HG03175 (cell line): Measurements from ENCODE around the gene RIPOR3.
"Not testable (repeated sequence)": the region's sequence is repeated elsewhere in the genome, so short reads cannot be mapped to it uniquely, and the experiment has no call there.

Source experiments
- ATAC-seq: cut with Tn5 transposase; IDR thresholded peaks from one replicate; pipeline ENCODE4 v1.9.1; 2021; ENCODE audit warnings: mild to moderate bottlenecking, moderate library complexity; ENCODE audit not compliant: unreplicated experiment

Gene RIPOR3

GRCh38 chr20:50663095-50663821 is 28.1 kb downstream of the RIPOR3 start:
- ATAC-seq = no peak

DNA sequence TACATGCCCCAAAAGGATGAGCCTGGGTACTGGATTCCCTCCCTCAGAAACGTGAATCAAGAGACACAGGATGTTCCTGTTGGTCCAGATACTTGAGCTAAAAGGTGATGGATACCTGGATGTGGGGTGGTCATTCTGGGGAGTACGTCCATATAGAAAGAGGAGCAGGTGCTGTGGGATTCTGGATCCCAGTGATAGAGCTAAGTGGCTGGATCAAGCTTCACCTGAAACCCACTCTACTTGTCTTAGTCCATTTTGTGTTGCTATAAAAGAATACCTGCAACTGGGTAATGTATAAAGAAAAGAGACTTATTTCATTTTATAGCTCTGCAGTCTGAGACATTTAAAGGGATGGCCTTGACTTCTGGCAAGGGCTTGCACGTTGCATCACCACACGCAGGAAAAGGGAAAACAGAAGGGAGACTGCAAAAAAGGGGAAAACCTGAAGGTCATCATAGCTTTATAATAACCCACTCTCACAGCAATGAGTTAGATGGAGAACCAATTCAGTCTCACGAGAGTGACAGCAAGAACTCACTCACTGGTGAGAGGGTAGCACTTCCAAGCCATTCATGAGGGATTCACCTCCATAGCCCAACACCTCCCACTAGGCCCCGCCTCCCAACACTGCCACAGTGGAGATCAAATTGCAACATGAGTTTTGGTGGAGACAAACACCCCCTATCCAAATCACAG is 31.2 kb downstream of the RIPOR3 start:
- no peak for ATAC-seq

DNA sequence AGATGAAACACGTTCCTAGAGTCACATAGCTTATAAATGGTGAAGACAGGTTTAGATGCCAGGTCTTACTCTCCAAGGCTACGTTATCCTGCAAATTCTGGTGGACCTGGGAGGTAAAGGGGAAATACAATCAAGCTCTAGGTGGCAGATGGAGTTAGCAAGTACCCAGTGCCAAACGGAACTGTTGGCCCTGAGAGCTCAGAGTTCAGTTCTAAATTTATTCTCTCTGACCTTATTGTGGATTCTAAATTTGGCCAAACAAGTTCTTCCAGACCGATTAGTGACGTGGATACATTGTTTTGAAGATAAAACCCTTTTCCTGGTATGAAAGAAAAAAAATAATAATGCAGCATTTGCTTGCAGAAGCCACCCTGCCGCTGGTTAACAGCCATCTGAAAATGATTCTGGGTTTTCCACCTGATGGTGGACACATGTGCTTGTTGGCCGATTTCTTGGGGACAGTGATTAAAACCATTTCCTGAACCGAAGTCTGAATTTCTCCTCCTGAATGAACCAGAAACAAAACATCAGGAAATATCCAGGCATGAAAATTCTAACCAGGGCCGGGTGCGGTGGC is 32.5 kb downstream of the RIPOR3 start:
- ATAC-seq = no peak

DNA sequence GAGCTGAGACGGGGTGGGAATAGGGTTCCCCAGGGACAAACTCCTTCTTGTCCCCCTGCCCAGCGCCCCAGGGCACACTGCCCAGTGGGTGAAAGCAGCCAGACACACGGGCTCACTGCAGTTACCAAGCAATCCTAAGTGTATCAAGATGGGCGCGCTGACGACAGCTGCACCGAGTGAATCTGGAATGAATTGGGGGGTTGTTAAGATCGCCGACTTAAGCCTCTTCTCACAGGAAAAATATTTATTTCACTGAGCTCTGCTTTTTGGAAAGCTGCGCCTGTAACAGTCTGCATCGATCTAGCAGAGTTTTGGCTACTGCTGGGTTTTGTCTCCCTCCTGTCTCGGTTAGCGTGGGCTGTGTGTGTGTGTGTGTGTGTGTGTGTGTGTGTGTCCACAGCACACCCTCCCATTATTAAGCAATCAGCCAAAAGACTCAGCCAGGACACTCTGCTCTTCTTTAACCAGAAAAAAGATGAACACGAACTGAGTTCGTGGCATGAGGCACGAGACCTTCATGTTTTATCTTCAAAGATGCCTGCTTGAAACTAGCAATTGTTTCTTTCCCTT is 35.9 kb downstream of the RIPOR3 start:
- no peak for ATAC-seq

DNA sequence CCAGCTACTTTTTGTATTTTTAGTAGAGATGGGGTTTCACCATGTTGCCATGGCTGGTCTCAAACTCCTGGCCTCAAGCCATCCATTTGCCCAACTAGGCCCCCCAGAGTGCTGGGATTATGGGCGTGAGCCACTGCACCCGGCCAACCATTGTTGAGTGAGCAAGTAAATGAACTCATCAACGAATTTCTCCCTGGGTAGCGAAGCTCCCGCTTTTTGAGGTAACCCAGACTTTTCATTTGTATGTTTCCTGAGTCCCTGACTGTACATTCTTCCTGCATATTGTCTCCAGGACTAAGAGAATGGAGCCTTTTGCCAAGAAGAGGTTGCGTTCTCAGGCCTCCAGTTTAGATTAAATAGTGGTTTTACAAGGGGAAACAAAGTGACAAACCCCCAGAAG is 36.4 kb downstream of the RIPOR3 start:
- no peak for ATAC-seq

DNA sequence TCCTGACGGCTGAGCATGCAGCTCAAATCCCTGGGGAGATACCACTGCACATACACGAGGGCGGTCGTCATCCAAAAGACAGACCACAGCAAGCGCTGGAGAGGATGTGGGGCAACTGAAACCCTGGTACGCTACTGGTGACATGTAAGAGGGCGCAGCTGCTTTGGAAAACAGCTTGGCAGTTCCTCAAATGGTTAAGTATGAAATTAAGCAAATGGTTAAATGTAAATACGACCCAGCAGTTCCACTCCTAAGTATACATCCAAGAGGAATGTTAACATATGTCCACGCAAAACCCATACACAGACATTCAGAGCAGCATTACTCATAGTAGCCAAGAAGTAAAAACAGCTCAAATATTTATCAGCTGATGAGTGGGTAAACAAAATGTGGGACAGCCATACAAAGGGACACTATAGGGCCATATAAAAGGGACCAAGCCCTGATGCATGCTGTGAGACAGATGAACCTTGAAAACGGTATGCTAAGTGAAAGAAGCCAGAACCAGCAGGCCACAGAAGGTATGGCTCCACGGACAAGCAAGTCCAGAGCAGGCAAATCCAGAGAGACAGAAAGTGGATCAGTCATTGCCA is 38.5 kb downstream of the RIPOR3 start:
- ATAC-seq = no peak

DNA sequence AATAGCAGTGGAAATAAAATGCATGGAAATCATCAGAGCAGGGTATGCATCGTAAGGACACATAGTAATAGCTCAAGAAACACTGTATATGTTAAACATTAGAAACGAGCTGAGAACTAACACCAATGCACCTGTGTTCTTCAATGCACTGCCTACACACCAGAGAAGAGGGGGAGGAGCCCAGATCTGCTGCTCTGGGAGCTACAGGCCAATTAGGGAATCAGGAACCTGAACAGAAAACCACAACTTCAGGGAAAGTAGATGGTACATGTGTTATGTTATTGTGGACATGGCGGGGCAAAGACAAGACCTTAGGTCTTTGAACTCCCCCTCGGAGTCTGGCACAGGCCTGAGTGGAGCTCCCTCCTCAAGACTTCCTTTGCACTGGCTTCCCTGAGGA is 39.7 kb downstream of the RIPOR3 start:
- ATAC-seq = no peak

- no peak for ATAC-seq
Observed at GRCh38 chr20:50649590-50649989, 41.8 kb downstream of the RIPOR3 start.

- no peak for ATAC-seq
Observed at GRCh38 chr20:50648651-50649050, 42.7 kb downstream of the RIPOR3 start.

DNA sequence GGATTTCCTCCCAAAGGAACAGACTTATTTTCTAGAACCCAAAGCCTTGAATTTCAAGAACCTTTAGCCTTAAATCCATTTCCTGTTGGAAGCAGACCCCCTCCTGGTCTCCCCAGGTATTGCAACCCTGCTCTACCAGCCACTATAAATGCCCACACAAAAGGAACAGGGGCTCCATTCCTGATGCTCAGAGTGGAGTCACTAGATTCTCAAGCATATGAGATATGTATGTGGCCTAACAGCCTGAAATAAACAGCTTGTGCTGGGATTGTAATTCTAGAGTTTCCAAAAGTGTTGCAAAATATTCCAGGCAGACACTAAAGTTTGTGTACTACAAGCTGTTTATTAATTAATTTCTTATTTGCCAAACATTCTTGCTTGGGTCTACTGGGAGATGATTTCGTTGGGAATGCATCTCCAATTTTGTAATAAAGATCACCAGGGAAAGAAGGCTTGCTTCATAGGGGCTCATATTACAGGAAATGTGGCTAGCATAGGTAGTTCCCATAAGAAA is 44.8 kb downstream of the RIPOR3 start:
- no peak for ATAC-seq

GRCh38 chr20:50645253-50646068 is 45.9 kb downstream of the RIPOR3 start:
- ATAC-seq = no peak

DNA sequence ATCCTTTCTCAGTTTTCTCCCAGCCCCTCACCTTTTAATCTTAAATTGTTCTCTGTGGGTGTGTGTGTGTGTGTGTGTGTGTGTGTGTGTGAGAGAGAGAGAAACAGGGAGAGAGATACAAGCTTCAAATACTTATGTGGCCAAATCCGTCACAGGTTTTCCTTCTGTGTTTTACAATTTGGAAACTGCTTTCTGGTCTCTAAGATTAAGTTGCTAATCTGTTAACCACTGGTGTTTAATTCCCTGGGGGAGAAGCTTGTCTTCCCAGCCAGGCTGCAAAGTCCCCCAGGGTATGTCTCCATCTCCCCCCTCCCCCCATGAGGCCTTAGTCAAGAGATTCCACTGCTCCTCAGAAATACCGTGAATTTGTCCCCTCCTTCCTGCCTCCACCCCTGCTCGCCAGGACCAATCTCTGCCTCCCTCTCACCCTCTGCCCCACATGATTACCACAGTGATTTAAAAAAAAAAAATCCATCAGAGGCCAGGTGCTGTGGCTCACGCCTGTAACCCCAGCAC is 49.0 kb downstream of the RIPOR3 start:
- no peak for ATAC-seq

- ATAC-seq = not testable (repeated sequence)
Observed at GRCh38 chr20:50641625-50642287, 49.6 kb downstream of the RIPOR3 start.

DNA sequence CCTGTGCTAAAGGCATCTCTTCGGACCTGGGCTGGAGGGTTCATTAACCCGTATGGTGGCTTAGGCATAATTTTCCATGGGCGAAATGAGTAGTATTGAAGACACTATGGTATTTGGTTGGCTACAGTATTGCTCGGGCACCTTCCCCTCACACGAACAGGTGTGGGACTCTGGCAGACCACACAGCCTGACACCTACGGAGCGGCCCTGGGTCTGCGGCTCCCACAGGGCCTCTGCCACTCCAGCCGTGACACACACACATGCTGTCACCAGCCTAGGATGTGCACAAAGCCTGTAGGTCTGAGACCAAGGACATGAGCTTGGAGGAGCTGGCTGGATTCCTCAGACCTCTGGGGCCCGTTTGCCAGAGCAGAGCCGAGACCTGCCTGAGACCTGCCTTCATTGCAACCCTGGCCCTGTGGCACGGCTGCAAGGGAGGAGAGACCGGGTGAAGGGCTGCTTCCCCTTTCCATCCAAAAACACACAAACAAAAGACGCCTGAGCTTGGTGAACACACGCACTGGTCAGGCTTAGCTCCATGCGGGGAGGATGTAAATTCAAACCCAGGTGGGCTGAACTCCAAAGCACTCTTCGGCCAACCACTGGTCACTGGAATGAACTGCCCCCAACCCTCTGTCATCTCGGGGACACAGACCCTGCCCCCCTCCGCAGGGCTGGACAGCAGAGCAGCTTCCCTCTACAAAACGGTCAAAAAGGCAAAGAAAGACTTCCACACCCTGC is 51.2 kb downstream of the RIPOR3 start:
- ATAC-seq = not testable (repeated sequence)

DNA sequence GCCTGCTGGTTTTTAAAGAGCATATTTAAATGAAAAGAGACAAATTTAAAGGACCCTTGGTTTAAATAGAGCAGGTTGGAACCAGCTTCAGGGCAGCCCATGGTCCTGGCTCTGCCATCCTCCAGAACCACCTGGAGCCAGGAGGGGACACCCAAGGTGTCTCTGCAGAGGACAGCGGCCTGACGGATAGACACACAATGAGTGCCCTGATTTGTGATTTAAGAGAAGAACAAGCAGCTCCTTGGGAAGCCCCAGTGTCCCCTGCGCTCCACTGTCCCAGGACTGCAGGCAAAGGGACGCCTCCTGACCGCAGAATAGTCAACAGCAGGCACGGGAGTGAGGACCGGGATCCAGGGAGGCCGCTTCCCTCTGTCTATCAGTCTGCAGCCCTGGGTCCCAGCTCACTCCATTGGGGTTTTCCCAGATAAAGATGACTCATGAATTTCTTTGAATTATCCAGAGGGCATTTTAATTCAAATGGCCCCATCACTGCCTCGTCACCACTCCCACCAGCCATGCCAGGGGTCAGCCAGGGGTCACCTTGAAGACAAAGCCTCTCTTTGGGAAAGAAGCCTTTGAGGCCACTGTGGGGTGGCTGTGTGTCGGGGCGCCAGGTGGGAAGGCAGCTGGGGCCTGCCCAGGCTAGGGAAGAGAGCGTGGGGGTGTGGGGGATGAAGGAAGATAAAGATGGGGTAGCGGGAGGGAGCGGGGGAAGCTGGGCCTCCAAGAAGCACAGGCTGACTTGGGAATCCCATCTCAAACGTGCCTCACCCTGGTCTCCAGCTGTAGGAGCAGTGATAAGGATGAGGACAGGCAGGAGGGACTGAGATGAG is 53.1 kb downstream of the RIPOR3 start:
- ATAC-seq = not testable (repeated sequence)

DNA sequence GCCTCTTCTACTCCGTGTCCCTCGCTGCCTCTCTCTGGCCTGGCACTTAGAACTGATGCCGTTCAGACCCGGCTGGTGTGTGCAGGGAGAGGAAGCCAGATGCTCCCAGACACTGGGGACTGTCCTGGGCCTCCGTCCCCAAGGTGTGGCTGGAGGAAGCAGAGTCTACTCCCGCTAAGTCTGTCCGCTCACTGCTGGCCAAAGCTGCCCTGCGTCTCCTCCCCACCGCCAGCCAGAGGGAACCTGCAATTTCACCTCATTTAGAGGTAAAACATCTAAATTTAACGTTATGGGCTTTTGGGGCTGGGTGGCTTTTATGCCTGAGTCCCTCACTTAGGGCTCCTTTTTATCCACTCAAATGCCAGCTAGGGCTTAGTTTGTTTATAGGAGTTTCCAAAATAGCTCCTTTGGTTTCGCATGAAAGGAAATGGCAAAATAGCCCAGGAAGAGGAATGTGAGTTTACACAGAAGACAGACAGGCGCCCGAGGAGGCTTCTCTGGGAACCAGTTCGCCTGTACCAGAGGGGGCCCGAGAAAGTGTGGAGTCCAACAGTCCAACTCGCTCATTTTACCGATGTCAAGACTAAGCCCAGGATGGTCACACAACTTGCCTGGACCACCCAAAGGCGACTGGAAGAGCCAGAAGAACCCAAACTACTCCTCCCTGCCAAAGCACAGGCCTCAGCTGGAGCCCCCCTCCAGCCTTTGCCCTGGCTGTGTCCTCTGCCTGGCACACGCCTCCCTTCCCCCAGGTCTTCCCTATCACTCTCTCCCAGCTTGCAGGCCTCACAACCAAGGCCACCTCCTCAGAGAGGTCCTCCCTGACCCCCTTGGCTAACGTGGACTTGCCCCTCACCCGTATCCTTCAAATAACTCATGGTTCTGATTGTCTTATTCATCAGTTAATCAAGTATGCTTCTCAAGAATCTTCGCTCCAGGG is 54.5 kb downstream of the RIPOR3 start:
- no peak for ATAC-seq
